ENCODE results near the gene AGO1. TPM values are rescaled to one million over a fixed set of nuclear protein-coding genes. Genes with fewer than 3 reads are reported as not detected.

Gene AGO1
- 25.7 and 26.4 TPM in 2 replicates for total RNA-seq

GRCh38 chr1:35882945-35883634 lies at the start of gene AGO1:
TSS of gene AGO1 (plus strand) at chr1:35883209. CDS start at chr1:35883422, 213 bp downstream.
- intact Hi-C loops (cut with micrococcal nuclease), result loop anchor here (1.0 to 10.0 kb wide), 10 partner anchors 47 to 1024 kb away; partner anchors contain the start of genes ADPRS, CLSPN, SMIM12 and STK40

GRCh38 chr1:35833395-35833794 lies 49.6 kb upstream of the AGO1 start:
- intact Hi-C loops (cut with micrococcal nuclease), result no loop called here

GRCh38 chr1:35834218-35834617 lies 48.8 kb upstream of the AGO1 start:
- intact Hi-C loops (cut with micrococcal nuclease), result no loop called here

GRCh38 chr1:35835398-35835797 lies 47.6 kb upstream of the AGO1 start:
- intact Hi-C loops (cut with micrococcal nuclease), result no loop called here

- intact Hi-C loops (cut with micrococcal nuclease), result no loop called here
Observed at GRCh38 chr1:35836734-35837133, 46.3 kb upstream of the AGO1 start.

- intact Hi-C loops (cut with micrococcal nuclease), result no loop called here
Observed at GRCh38 chr1:35838693-35839245, 44.2 kb upstream of the AGO1 start.

GRCh38 chr1:35844826-35845225 lies 38.2 kb upstream of the AGO1 start:
- intact Hi-C loops (cut with micrococcal nuclease), result no loop called here

GRCh38 chr1:35845766-35846165 lies 37.2 kb upstream of the AGO1 start:
- intact Hi-C loops (cut with micrococcal nuclease), result no loop called here

GRCh38 chr1:35847935-35848565 lies 35.0 kb upstream of the AGO1 start:
- intact Hi-C loops (cut with micrococcal nuclease), result no loop called here

- intact Hi-C loops (cut with micrococcal nuclease), result no loop called here
Observed at GRCh38 chr1:35850051-35850450, 33.0 kb upstream of the AGO1 start.

- intact Hi-C loops (cut with micrococcal nuclease), result no loop called here
Observed at GRCh38 chr1:35850716-35851115, 32.3 kb upstream of the AGO1 start.

GRCh38 chr1:35851132-35851869 lies 31.7 kb upstream of the AGO1 start:
- intact Hi-C loops (cut with micrococcal nuclease), result no loop called here

GRCh38 chr1:35852241-35852640 lies 30.8 kb upstream of the AGO1 start:
- intact Hi-C loops (cut with micrococcal nuclease), result no loop called here

- intact Hi-C loops (cut with micrococcal nuclease), result no loop called here
Observed at GRCh38 chr1:35854989-35855700, 27.9 kb upstream of the AGO1 start.

- intact Hi-C loops (cut with micrococcal nuclease), result no loop called here
Observed at GRCh38 chr1:35856964-35857363, 26.0 kb upstream of the AGO1 start.

- intact Hi-C loops (cut with micrococcal nuclease), result no loop called here
Observed at GRCh38 chr1:35857830-35858229, 25.2 kb upstream of the AGO1 start.

- intact Hi-C loops (cut with micrococcal nuclease), result no loop called here
Observed at GRCh38 chr1:35860696-35861095, 22.3 kb upstream of the AGO1 start.

GRCh38 chr1:35863136-35863535 lies 19.9 kb upstream of the AGO1 start:
- intact Hi-C loops (cut with micrococcal nuclease), result no loop called here

GRCh38 chr1:35863881-35864625 lies 19.0 kb upstream of the AGO1 start:
- intact Hi-C loops (cut with micrococcal nuclease), result no loop called here

- intact Hi-C loops (cut with micrococcal nuclease), result no loop called here
Observed at GRCh38 chr1:35864813-35865212, 18.2 kb upstream of the AGO1 start.

GRCh38 chr1:35866991-35867390 lies 16.0 kb upstream of the AGO1 start:
- intact Hi-C loops (cut with micrococcal nuclease), result no loop called here
